Astrocyte (in vitro differentiated cells and primary cell): ENCODE data around the gene ABCC4.

Experiments
- CTCF ChIP-seq: IDR thresholded peaks from 2 replicates; pipeline ENCODE4 v1.5.1; 2011; ENCODE audit warnings: low read depth, mild to moderate bottlenecking, inconsistent platforms, low read length, moderate library complexity; ENCODE audit not compliant: insufficient read depth
- EZH2 ChIP-seq: IDR thresholded peaks from 2 replicates; pipeline ENCODE4 v1.6.1; 2012; ENCODE audit warnings: mild to moderate bottlenecking, low read length, inconsistent platforms; ENCODE audit not compliant: insufficient read depth

GRCh38 chr13:95231393-95231792 is 69.9 kb downstream of the ABCC4 start:
- TF ChIP-seq EZH2 (no peak), CTCF (no peak)
